GM23338 (cell line): Measurements from ENCODE around the gene KAZN.

Source experiments
- CREB1 ChIP-seq: fragments of 250-450 bp; sonication (Bioruptor Pico); IDR thresholded peaks from 2 replicates; pipeline ENCODE4 v1.5.0; 2020; ENCODE audit warnings: low read depth, mild to moderate bottlenecking, moderate library complexity
- CTCF ChIP-seq, 2 experiments: fragments of 200-600 bp in 1 of 2; sonication (generic) in 1 of 2; conservative IDR thresholded peaks; 2 replicates each; pipeline versions ENCODE4 v1.5.1 to v1.6.1; 2016 to 2017; ENCODE audit warnings: antibody characterized with exemption in 2 of 2, low read depth in 2 of 2, mild to moderate bottlenecking in 2 of 2, moderate library complexity in 1 of 2
- EZH2 ChIP-seq: fragments of 200-600 bp; sonication (generic); IDR thresholded peaks from one replicate; pipeline ENCODE4 v1.8.0; 2017; ENCODE audit warnings: antibody characterized with exemption, mild to moderate bottlenecking, low read depth; ENCODE audit not compliant: unreplicated experiment
- EZH2phosphoT487 ChIP-seq: fragments of 200-600 bp; sonication (generic); IDR thresholded peaks from one replicate; pipeline ENCODE4 v1.8.1; 2018; ENCODE audit warnings: antibody characterized with exemption; ENCODE audit not compliant: unreplicated experiment
- JUNB ChIP-seq: IDR thresholded peaks from one replicate; pipeline ENCODE4 v1.6.1; 2016; ENCODE audit warnings: antibody characterized with exemption; ENCODE audit not compliant: unreplicated experiment
- POLR2AphosphoS5 ChIP-seq: IDR thresholded peaks from 2 replicates; pipeline ENCODE4 v1.6.1; 2016; ENCODE audit warnings: antibody characterized with exemption, low read depth
- TF ChIP-seq, protein P1 (sequence below): IDR thresholded peaks from one replicate; pipeline ENCODE4 v1.6.1; 2018; ENCODE audit warnings: antibody characterized with exemption; ENCODE audit not compliant: unreplicated experiment

DNA sequence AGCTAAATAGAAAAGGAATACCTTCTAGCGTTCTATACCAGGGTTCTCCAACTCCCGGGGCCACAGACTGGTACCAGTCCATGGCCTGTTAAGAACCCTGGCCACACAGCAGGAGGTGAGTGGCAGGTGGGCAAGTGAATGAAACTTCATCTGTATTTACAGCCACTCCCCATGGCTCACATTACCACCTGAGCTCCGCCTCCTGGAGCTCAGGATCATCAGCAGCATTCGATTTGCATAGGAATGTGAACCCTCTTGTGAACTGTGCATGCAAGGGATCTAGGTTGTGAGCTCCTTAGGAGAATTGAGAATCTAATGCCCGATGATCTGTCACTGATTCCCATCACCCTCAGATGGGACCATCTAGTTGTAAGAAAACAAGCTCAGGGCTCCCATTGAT, 107.3 kb downstream of the KAZN start:
- no peak for TF ChIP-seq CTCF (conservative IDR thresholded peaks at IDR 0.05; ENCODE audit: low read depth in 2 of 2)
- no peak for TF ChIP-seq EZH2
- TF ChIP-seq EZH2phosphoT487, result no peak
- TF ChIP-seq JUNB, result no peak
- TF ChIP-seq, protein P1, sequence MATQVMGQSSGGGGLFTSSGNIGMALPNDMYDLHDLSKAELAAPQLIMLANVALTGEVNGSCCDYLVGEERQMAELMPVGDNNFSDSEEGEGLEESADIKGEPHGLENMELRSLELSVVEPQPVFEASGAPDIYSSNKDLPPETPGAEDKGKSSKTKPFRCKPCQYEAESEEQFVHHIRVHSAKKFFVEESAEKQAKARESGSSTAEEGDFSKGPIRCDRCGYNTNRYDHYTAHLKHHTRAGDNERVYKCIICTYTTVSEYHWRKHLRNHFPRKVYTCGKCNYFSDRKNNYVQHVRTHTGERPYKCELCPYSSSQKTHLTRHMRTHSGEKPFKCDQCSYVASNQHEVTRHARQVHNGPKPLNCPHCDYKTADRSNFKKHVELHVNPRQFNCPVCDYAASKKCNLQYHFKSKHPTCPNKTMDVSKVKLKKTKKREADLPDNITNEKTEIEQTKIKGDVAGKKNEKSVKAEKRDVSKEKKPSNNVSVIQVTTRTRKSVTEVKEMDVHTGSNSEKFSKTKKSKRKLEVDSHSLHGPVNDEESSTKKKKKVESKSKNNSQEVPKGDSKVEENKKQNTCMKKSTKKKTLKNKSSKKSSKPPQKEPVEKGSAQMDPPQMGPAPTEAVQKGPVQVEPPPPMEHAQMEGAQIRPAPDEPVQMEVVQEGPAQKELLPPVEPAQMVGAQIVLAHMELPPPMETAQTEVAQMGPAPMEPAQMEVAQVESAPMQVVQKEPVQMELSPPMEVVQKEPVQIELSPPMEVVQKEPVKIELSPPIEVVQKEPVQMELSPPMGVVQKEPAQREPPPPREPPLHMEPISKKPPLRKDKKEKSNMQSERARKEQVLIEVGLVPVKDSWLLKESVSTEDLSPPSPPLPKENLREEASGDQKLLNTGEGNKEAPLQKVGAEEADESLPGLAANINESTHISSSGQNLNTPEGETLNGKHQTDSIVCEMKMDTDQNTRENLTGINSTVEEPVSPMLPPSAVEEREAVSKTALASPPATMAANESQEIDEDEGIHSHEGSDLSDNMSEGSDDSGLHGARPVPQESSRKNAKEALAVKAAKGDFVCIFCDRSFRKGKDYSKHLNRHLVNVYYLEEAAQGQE, result no peak
- no peak for TF ChIP-seq POLR2AphosphoS5
- TF ChIP-seq CREB1 (CRISPR knock-in tag), result no peak
